ENCODE data around the gene PLAGL1.

DNA sequence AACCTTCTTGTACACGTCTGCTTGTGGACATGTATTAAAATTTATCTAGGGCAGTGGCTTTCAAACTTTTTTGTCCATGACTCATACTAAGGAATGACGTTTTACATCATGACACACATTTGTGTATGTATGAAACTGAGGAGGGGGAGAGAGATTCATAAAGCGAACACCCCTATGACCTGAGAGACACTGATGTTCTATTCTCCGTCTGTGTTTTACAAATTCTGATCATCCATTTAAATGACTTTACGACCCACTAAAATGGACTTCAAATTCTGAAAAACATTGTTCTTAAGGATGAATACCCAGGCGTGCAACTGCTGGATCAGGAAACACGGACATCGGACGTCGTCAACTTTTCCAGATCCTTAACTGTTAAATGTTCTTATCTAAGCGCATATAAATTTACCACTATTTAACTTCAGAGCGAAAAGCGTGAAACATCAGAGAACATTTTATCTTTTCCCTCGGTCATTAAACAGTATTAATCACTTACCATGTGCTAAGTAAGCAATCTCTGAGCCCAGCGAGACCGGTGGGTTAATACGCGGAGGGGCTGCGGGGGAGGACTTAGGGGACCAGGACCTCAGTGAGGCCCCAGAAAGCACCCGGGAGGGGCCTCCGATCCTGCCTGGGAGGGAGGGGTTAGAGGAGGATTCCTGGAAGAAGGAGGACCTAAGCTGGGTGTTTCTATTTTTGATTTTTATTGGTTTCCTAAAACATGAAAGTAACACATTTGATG lies 1.2 kb downstream of the PLAGL1 start:
- TF ChIP-seq, protein P1, sequence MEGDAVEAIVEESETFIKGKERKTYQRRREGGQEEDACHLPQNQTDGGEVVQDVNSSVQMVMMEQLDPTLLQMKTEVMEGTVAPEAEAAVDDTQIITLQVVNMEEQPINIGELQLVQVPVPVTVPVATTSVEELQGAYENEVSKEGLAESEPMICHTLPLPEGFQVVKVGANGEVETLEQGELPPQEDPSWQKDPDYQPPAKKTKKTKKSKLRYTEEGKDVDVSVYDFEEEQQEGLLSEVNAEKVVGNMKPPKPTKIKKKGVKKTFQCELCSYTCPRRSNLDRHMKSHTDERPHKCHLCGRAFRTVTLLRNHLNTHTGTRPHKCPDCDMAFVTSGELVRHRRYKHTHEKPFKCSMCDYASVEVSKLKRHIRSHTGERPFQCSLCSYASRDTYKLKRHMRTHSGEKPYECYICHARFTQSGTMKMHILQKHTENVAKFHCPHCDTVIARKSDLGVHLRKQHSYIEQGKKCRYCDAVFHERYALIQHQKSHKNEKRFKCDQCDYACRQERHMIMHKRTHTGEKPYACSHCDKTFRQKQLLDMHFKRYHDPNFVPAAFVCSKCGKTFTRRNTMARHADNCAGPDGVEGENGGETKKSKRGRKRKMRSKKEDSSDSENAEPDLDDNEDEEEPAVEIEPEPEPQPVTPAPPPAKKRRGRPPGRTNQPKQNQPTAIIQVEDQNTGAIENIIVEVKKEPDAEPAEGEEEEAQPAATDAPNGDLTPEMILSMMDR (IDR thresholded peaks at IDR 0.05): no peak
- TF ChIP-seq POLR2A (IDR thresholded peaks at IDR 0.05): no peak
